K562 (cell line): Measurements from ENCODE around the gene PBX2. TPM values are rescaled to one million over a fixed set of nuclear protein-coding genes. Genes with fewer than 3 reads are reported as not detected.

Experiments used
- BRD4 ChIP-seq: fragments of 200-600 bp; sonication (generic); IDR thresholded peaks from 2 replicates; pipeline ENCODE4 v1.6.1; 2017; ENCODE audit warnings: inconsistent platforms
- CEBPB ChIP-seq: fragments of 450-650 bp; IDR thresholded peaks from 2 replicates; pipeline ENCODE4 v1.6.1; 2016; ENCODE audit warnings: missing genetic modification characterization, missing compliant biosample characterization
- CHD2 ChIP-seq: IDR thresholded peaks from 2 replicates; pipeline ENCODE4 v1.6.1; 2011; ENCODE audit warnings: low read depth, low read length
- GTF2A2 ChIP-seq: IDR thresholded peaks from 2 replicates; pipeline ENCODE4 v1.6.1; 2016; ENCODE audit warnings: mild to moderate bottlenecking, missing genetic modification characterization, missing compliant biosample characterization
- HDAC1 ChIP-seq, 2 experiments: fragments of 450-650 bp; IDR thresholded peaks; 2 replicates each; pipeline ENCODE4 v1.6.1; 2016 to 2017; ENCODE audit warnings: inconsistent platforms in 1 of 2, mild to moderate bottlenecking in 1 of 2, moderate library complexity in 1 of 2
- KAT7 ChIP-seq: sonication (generic); formaldehyde crosslinking; IDR thresholded peaks from 2 replicates; pipeline ENCODE4 v1.8.0; 2022; ENCODE audit warnings: missing genetic modification reagents, mild to moderate bottlenecking, borderline replicate concordance
- MIER1 ChIP-seq: fragments of 450-650 bp; IDR thresholded peaks from 2 replicates; pipeline ENCODE4 v1.6.1; 2016; ENCODE audit warnings: antibody characterized with exemption, mild to moderate bottlenecking, low read depth
- NCOA6 ChIP-seq: fragments of 450-650 bp; IDR thresholded peaks from 2 replicates; pipeline ENCODE4 v1.6.1; 2017; ENCODE audit warnings: mild to moderate bottlenecking
- NR2C2 ChIP-seq, 2 experiments: fragments of 200-800 bp in 1 of 2; sonication (Bioruptor generic) in 1 of 2; sonication (generic) in 1 of 2; formaldehyde crosslinking in 1 of 2; IDR thresholded peaks; 2 replicates each; pipeline versions ENCODE4 v1.6.1 to v1.8.0; 2016 to 2022; ENCODE audit warnings: mild to moderate bottlenecking in 1 of 2, missing compliant biosample characterization in 1 of 2, missing genetic modification characterization in 1 of 2, missing genetic modification reagents in 1 of 2
- OTX1 ChIP-seq: fragments of 450-650 bp; formaldehyde crosslinking; IDR thresholded peaks from 2 replicates; pipeline ENCODE4 v1.4.0; 2022; ENCODE audit warnings: mild to moderate bottlenecking
- PML ChIP-seq: IDR thresholded peaks from 2 replicates; pipeline ENCODE4 v1.6.1; 2012; ENCODE audit warnings: low read length, inconsistent platforms
- PRPF4 ChIP-seq: fragments of 200-400 bp; formaldehyde crosslinking; IDR thresholded peaks from one replicate; pipeline ENCODE4 v1.6.1; 2017; ENCODE audit warnings: low read length, low read depth, mild to moderate bottlenecking; ENCODE audit not compliant: insufficient read depth, poor library complexity, severe bottlenecking
- RNF2 ChIP-seq: sonication (generic); IDR thresholded peaks from 2 replicates; pipeline ENCODE4 v1.6.1; 2016
- SAFB2 ChIP-seq: fragments of 200-400 bp; formaldehyde crosslinking; IDR thresholded peaks from 2 replicates; pipeline ENCODE4 v1.6.1; 2018; ENCODE audit warnings: borderline replicate concordance, low read length, low read depth, moderate library complexity; ENCODE audit not compliant: severe bottlenecking
- SOX6 ChIP-seq: fragments of 450-650 bp; IDR thresholded peaks from 2 replicates; pipeline ENCODE4 v1.6.1; 2014; ENCODE audit warnings: mild to moderate bottlenecking
- STAT5B ChIP-seq: fragments of 250-450 bp; sonication (Bioruptor Pico); IDR thresholded peaks from 2 replicates; pipeline ENCODE4 v1.8.0; 2021; ENCODE audit warnings: mild to moderate bottlenecking, inconsistent platforms
- TCF3 ChIP-seq: sonication (generic); formaldehyde crosslinking; IDR thresholded peaks from 2 replicates; pipeline ENCODE4 v1.4.0; 2020; ENCODE audit warnings: mild to moderate bottlenecking, missing genetic modification reagents
- ZBTB17 ChIP-seq: fragments of 450-650 bp; formaldehyde crosslinking; IDR thresholded peaks from 2 replicates; pipeline ENCODE4 v1.4.0; 2020; ENCODE audit warnings: mild to moderate bottlenecking
- ZBTB8A ChIP-seq: fragments of 450-650 bp; IDR thresholded peaks from 2 replicates; pipeline ENCODE4 v1.6.1; 2018; ENCODE audit warnings: mild to moderate bottlenecking, moderate library complexity; ENCODE audit not compliant: partially characterized antibody
- ZC3H11A ChIP-seq: IDR thresholded peaks from 2 replicates; pipeline ENCODE4 v1.6.1; 2012; ENCODE audit warnings: low read depth, low read length, improper control_type of control experiment
- ZNF165 ChIP-seq: fragments of 250-450 bp; sonication (Bioruptor Pico); IDR thresholded peaks from 2 replicates; pipeline ENCODE4 v1.4.0; 2020; ENCODE audit warnings: borderline replicate concordance
- ZNF41 ChIP-seq: fragments of 250-450 bp; sonication (Bioruptor Pico); conservative IDR thresholded peaks from 2 replicates; pipeline ENCODE4 v1.4.0; 2020; ENCODE audit warnings: mild to moderate bottlenecking
- ZNF583 ChIP-seq: fragments of 250-450 bp; sonication (Bioruptor Pico); IDR thresholded peaks from 2 replicates; pipeline ENCODE4 v1.4.0; 2020
- ZSCAN29 ChIP-seq: fragments of 450-650 bp; IDR thresholded peaks from 2 replicates; pipeline ENCODE4 v1.6.1; 2017
- polyA plus RNA-seq, 8 experiments: library from polyadenylated mRNA; depleted of rRNA in 4 of 8; stranded (reverse) in 5 of 8; unstranded in 3 of 8; fragments of >200 nt; fragmentation: Nextera tagmentation in 2 of 8; fragmentation: Illumina TruSeq in 1 of 8; extraction: Ambion mirVana in 2 of 8; extraction: Trizol in 1 of 8; gene quantifications; 2 replicates each; pipeline versions ENCODE4 v1.2.1 to v1.2.3, GENCODE V29; 2011 to 2014; ENCODE audit warnings: inconsistent platforms in 1 of 8, missing spikeins in 1 of 8
- total RNA-seq, 7 experiments: library from RNA; depleted of rRNA in 6 of 7; stranded (reverse); fragments of >200 nt in 6 of 7; fragmentation: Illumina TruSeq in 2 of 7; extraction: Trizol in 2 of 7; gene quantifications; 2 replicates each; pipeline versions ENCODE4 v1.2.1 to v1.2.3, GENCODE V29; 2011 to 2021; ENCODE audit warnings: low replicate concordance in 1 of 7
- TF ChIP-seq, protein P1 (sequence below): sonication (generic); formaldehyde crosslinking; IDR thresholded peaks from 2 replicates; pipeline ENCODE4 v1.8.1; 2023; ENCODE audit warnings: mild to moderate bottlenecking, missing genetic modification reagents
- TF ChIP-seq, protein P2 (sequence below): fragments of 250-450 bp; sonication (Bioruptor Pico); IDR thresholded peaks from 2 replicates; pipeline ENCODE4 v1.6.1; 2021; ENCODE audit warnings: mild to moderate bottlenecking

The PBX2 gene
- total and polyA plus RNA-seq, 9 of the 15 experiments (the other 6 are each of a cell fraction or from before 2014, with no cell fraction given): 1.9 to 134 (median 62.5) TPM

DNA sequence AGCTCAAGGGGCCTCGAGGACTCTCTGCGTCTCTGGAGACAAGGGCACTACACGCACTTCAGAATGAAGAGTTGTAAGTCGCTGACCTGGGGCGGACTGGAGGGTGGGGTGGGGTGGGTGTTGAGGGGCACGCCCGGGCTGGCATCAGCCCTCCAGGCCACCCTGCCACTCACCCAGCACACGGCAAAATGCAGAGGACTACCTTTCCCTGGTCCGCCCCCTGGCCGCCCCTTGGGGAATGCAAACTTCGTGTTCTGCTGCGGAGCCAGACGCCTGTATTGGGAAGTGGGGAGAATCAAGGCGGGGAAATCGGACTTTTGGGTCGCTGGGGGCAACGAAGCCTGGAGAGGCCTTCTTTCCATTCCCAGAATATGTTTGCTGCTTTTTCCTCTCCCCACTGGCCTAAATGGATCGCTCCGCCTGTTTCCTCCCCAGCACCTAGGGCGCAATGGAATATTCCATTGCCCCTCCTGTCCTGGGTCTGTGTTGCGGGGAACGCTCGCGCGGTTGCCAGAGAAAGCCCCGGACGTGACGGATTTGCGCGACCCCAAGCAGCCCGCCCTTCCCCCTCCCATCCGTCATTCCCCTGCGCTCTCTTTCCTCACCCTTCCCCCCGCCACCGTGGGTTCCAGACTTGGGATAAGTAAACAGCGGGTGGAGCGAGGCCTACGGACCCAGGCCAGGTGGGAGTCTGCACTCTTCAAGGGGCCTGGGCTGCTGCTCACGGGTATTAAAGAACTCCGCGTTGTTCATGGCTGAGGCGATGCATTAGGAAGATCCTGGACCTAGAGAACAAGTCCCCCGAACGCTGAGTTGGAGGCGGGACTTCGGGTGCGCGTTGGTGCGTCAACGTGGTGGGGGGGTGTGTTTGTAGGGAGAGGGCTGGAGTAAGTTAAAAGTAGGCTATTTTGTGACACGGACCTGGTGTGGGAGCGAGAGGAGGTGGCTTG, 36.2 kb downstream of the PBX2 start, which contains the start of gene PPT2 (continued):
- TF ChIP-seq NCOA6: no peak
- TF ChIP-seq HDAC1 (IDR thresholded peaks at IDR 0.05): no peak
- TF ChIP-seq KAT7 (CRISPR knock-in tag): peak; percentile 86
- TF ChIP-seq OTX1: peak; percentile 15; the same call in 1 of the 2 replicates
- TF ChIP-seq STAT5B (CRISPR knock-in tag): no peak
- no peak for TF ChIP-seq ZNF41 (CRISPR knock-in tag)
- no peak for TF ChIP-seq GTF2A2
- no peak for TF ChIP-seq TCF3 (CRISPR knock-in tag)
- TF ChIP-seq SAFB2: no peak
- TF ChIP-seq ZBTB17: peak; percentile 90
- 0 out of 2 replicates have a peak, but pooled peaks have one; percentile 19 for TF ChIP-seq MIER1
- peak; percentile 89 for TF ChIP-seq CHD2
- TF ChIP-seq, protein P1, sequence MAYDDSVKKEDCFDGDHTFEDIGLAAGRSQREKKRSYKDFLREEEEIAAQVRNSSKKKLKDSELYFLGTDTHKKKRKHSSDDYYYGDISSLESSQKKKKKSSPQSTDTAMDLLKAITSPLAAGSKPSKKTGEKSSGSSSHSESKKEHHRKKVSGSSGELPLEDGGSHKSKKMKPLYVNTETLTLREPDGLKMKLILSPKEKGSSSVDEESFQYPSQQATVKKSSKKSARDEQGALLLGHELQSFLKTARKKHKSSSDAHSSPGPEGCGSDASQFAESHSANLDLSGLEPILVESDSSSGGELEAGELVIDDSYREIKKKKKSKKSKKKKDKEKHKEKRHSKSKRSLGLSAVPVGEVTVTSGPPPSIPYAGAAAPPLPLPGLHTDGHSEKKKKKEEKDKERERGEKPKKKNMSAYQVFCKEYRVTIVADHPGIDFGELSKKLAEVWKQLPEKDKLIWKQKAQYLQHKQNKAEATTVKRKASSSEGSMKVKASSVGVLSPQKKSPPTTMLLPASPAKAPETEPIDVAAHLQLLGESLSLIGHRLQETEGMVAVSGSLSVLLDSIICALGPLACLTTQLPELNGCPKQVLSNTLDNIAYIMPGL (CRISPR knock-in tag): 0 out of 2 replicates have a peak, but pooled peaks have one; percentile 34
- TF ChIP-seq BRD4: peak; percentile 63; the same call in 1 of the 2 replicates
- TF ChIP-seq, protein P2, sequence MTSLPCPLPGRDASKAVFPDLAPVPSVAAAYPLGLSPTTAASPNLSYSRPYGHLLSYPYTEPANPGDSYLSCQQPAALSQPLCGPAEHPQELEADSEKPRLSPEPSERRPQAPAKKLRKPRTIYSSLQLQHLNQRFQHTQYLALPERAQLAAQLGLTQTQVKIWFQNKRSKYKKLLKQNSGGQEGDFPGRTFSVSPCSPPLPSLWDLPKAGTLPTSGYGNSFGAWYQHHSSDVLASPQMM (CRISPR knock-in tag): no peak
- TF ChIP-seq NR2C2 (CRISPR knock-in tag; IDR thresholded peaks at IDR 0.05): no peak; the same call in 1 of the 2 replicates
- TF ChIP-seq NR2C2 (tag; IDR thresholded peaks at IDR 0.05): peak; percentile 86
- TF ChIP-seq ZNF165 (CRISPR knock-in tag): no peak
- TF ChIP-seq CEBPB: 0 out of 2 replicates have a peak, but pooled peaks have one; percentile 32
- TF ChIP-seq ZBTB8A: no peak
- 0 out of 2 replicates have a peak, but pooled peaks have one; percentile 16 for TF ChIP-seq ZC3H11A
- no peak for TF ChIP-seq PML
- peak; percentile 41; the same call in 1 of the 2 replicates for TF ChIP-seq SOX6
- peak; percentile 18; the same call in 1 of the 2 replicates for TF ChIP-seq ZNF583 (CRISPR knock-in tag)
- no peak for TF ChIP-seq ZSCAN29
- TF ChIP-seq RNF2: peak; percentile 76
- no peak for TF ChIP-seq PRPF4
